GM10266 (cell line): ENCODE measurements around the gene PVR.

ENCODE experiments used
- DNase-seq: peaks from one replicate; pipeline ENCODE4 v3.0.0; 2012; ENCODE audit errors: extremely low spot score
- TF ChIP-seq, protein P1 (sequence below): IDR thresholded peaks from 2 replicates; pipeline ENCODE4 v1.5.1; 2012; ENCODE audit warnings: mild to moderate bottlenecking, low read depth; ENCODE audit not compliant: control insufficient read depth, insufficient read depth; ENCODE audit errors: missing control alignments

PVR gene

GRCh38 chr19:44611812-44612295 lies 31.9 kb upstream of the PVR start:
- no peak for DNase-seq
- TF ChIP-seq, protein P1, sequence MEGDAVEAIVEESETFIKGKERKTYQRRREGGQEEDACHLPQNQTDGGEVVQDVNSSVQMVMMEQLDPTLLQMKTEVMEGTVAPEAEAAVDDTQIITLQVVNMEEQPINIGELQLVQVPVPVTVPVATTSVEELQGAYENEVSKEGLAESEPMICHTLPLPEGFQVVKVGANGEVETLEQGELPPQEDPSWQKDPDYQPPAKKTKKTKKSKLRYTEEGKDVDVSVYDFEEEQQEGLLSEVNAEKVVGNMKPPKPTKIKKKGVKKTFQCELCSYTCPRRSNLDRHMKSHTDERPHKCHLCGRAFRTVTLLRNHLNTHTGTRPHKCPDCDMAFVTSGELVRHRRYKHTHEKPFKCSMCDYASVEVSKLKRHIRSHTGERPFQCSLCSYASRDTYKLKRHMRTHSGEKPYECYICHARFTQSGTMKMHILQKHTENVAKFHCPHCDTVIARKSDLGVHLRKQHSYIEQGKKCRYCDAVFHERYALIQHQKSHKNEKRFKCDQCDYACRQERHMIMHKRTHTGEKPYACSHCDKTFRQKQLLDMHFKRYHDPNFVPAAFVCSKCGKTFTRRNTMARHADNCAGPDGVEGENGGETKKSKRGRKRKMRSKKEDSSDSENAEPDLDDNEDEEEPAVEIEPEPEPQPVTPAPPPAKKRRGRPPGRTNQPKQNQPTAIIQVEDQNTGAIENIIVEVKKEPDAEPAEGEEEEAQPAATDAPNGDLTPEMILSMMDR = no peak

GRCh38 chr19:44613295-44614178 lies 30.2 kb upstream of the PVR start, which contains the start of gene IGSF23:
Gene IGSF23, plus strand, starts transcription at chr19:44613563. Its CDS starts 83 bp downstream, at chr19:44613646.
- no peak for DNase-seq
- TF ChIP-seq, protein P1 = no peak

DNA sequence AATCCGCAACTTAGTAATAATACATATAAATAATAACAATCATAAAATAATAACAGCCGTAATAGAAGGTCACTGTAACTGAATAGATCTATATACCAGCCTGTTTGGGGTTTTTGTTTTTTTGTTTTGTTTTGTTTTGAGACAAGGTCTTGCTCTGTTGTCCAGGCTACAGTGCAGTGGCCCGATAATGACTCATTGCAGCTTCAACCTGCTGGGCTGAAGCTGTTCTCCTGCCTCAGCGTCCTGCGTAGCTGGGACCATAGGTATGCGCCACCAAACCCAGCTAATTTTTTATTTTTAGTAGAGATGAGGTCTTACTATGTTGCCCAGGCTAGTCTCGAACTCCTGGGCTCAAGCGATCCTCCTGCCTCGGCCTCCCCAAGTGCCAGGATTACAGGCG lies 29.4 kb upstream of the PVR start:
- TF ChIP-seq, protein P1 = no peak

GRCh38 chr19:44615863-44616247 lies 27.9 kb upstream of the PVR start:
- no peak for DNase-seq
- TF ChIP-seq, protein P1 = no peak

More for the DNA sequence above, 29.4 kb upstream of the PVR start:
- DNase-seq = no peak

DNA sequence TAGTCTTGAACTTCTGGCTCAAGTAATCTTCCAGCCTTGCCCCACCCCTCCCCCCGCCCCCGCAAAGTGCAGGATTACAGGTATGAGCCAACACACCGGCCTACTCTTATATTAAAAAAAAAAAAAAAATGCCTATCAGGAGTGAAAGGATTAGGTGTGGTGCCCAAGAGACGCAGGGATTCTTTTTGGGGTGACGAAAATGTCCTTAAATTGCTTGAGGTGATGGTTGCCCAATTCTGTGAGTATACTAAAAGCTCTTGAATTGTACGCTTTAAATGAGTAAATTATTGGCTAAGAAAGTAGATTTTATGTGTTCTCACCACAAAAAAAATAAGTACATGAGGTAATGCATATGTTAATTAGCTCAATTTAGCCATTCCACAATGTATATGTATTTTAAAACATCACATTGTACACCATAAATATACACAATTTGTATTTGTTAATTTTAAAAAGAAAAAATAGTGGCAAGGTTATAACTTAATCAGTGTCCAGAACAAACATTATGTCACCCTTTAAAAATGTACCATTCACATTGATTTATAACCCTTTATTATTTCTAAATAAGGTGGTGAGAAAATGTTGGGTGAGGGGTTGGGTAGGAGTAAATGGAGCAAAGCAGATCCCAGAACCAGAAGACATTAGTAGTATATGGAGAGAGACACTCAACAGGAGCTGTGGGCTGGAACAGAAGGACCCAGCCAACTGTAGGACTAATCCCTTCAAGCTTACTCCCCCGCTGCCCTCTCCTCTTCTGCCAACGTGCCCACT lies 26.4 kb upstream of the PVR start:
- TF ChIP-seq, protein P1 = no peak
- no peak for DNase-seq

- DNase-seq = no peak
- TF ChIP-seq, protein P1 = no peak
Observed at GRCh38 chr19:44618640-44619357, 24.9 kb upstream of the PVR start.
